Transverse colon (tissue), 4 donors: ENCODE results near the gene ESYT2. TPM values are rescaled to one million over a fixed set of nuclear protein-coding genes. Genes with fewer than 3 reads are reported as not detected.

Source experiments
- DNase-seq: peaks from one replicate; pipeline ENCODE4 v3.0.0-alpha.2; 2019
- H3K27ac ChIP-seq, 4 donors: fragments of 200-600 bp; sonication (generic); 2 replicates each; pipeline ENCODE4 v1.5.1; 2016 to 2018; ENCODE audit warnings: inconsistent platforms in 4 of 4
- H3K27me3 ChIP-seq: fragments of 200-600 bp; sonication (generic); 2 replicates; pipeline ENCODE4 v1.5.1; 2017; ENCODE audit warnings: inconsistent platforms
- H3K36me3 ChIP-seq, 4 donors: fragments of 200-600 bp; sonication (generic); 2 replicates each; pipeline ENCODE4 v1.5.1; 2017 to 2019; ENCODE audit warnings: inconsistent platforms in 4 of 4
- H3K4me1 ChIP-seq, 4 donors: fragments of 200-600 bp; sonication (generic); 2 replicates each; pipeline ENCODE4 v1.5.1; 2017 to 2020; ENCODE audit warnings: inconsistent platforms in 4 of 4
- H3K4me3 ChIP-seq, 4 donors: fragments of 200-600 bp; sonication (generic); 1 replicate in 1 of 4; 2 replicates in 3 of 4; pipeline versions ENCODE4 v1.5.1 to v1.6.1; 2017 to 2019; ENCODE audit warnings: inconsistent platforms in 4 of 4
- H3K9me3 ChIP-seq, 2 donors: fragments of 200-600 bp; sonication (generic); 2 replicates each; pipeline ENCODE4 v1.5.1; 2017 to 2019; ENCODE audit warnings: inconsistent platforms in 2 of 2
- CTCF ChIP-seq, 5 experiments: fragments of 200-600 bp in 3 of 5; fragments of 450-650 bp in 2 of 5; sonication (generic) in 3 of 5; IDR thresholded peaks; 1 replicate in 2 of 5; 2 replicates in 3 of 5; pipeline ENCODE4 v1.5.1; 2016 to 2017; ENCODE audit warnings: antibody characterized with exemption in 5 of 5, inconsistent platforms in 3 of 5, mild to moderate bottlenecking in 2 of 5, moderate library complexity in 1 of 5
- EP300 ChIP-seq: sonication (generic); formaldehyde crosslinking; IDR thresholded peaks from one replicate; pipeline ENCODE4 v1.6.1; 2017; ENCODE audit warnings: antibody characterized with exemption, low read depth
- POLR2A ChIP-seq: fragments of 450-650 bp; IDR thresholded peaks from one replicate; pipeline ENCODE4 v1.6.1; 2016; ENCODE audit warnings: antibody characterized with exemption, mild to moderate bottlenecking, moderate library complexity
- POLR2AphosphoS5 ChIP-seq, 3 donors: sonication (generic); formaldehyde crosslinking; IDR thresholded peaks; one replicate each; pipeline ENCODE4 v1.6.1; 2016; ENCODE audit warnings: antibody characterized with exemption in 3 of 3
- WGBS, 2 donors: methylation state at CpG; one replicate each; pipeline ENCODE4 v1.1.5; 2018; ENCODE audit warnings: low coverage in 1 of 2; 5-methylcytosine and 5-hydroxymethylcytosine counted together
- in situ Hi-C, 4 donors: fragments of 200-750 bp; cut with MboI; loops; one replicate each; pipeline versions ENCODE4 v1.15.0 to v1.15.1; 2017; ENCODE audit warnings: low sequenced_read_pairs in 3 of 4, low pct_ligation_motif_present in 1 of 4, low pct_unique_long_range_greater_than_20kb in 1 of 4
- intact Hi-C: fragments of 100-400 bp; cut with DNase I; formaldehyde crosslinking; loops from one replicate; pipeline ENCODE4 v1.15.1; 2023; ENCODE audit warnings: low total_unique reads
- total RNA-seq, 4 donors: library from RNA; depleted of rRNA; stranded (reverse); fragments of >200 nt; gene quantifications; one replicate each; pipeline ENCODE4 v1.1.0, GENCODE V29; 2016

Gene ESYT2
- total RNA-seq, 4 donors from 2014 or later = 78.6 to 113 (median 87.3) TPM

- H3K4me3 ChIP-seq = no peak overlapping the region
- no peaks in the 10 kb centered on the region for H3K9me3 ChIP-seq
- peaks cover 0 to 56% (median 15%) of the 10 kb centered on the region in 4 donors for H3K36me3 ChIP-seq
- 93% methylated on average over 16 of the region's 16 CpGs for WGBS, 2 donors
- intact Hi-C loops = no loop called here
- no peaks in the 10 kb centered on the region for H3K27me3 ChIP-seq
- H3K4me1 ChIP-seq = peaks cover 0 to under 1% (median under 1%) of the 10 kb centered on the region in 4 donors
- in situ Hi-C loops = no loop called here
- TF ChIP-seq CTCF (IDR thresholded peaks at IDR 0.05) = no peak
- TF ChIP-seq EP300 = no peak
- no peak for TF ChIP-seq POLR2A
- no peak for TF ChIP-seq POLR2AphosphoS5 (IDR thresholded peaks at IDR 0.05)
- DNase-seq = no peak
- no peak overlapping the region for H3K27ac ChIP-seq
Observed at GRCh38 chr7:158758586-158759244, 70.6 kb downstream of the ESYT2 start.

GRCh38 chr7:158757404-158757989, 71.8 kb downstream of the ESYT2 start:
- H3K4me1 ChIP-seq = no peaks in the 10 kb centered on the region
- H3K27ac ChIP-seq = no peak overlapping the region
- no peaks in the 10 kb centered on the region for H3K27me3 ChIP-seq
- H3K4me3 ChIP-seq = no peak overlapping the region
- peaks cover 0 to 56% (median 15%) of the 10 kb centered on the region in 4 donors for H3K36me3 ChIP-seq
- DNase-seq = no peak
- intact Hi-C loops (no loop called here), in situ Hi-C loops (no loop called here)
- WGBS, 2 donors = 94 to 100% methylated on average over 2 to 16 of the region's 16 CpGs
- no peaks in the 10 kb centered on the region for H3K9me3 ChIP-seq
- TF ChIP-seq POLR2AphosphoS5 (IDR thresholded peaks at IDR 0.05) (no peak), EP300 (no peak), CTCF (IDR thresholded peaks at IDR 0.05) (no peak), POLR2A (no peak)

- TF ChIP-seq POLR2A (no peak), POLR2AphosphoS5 (IDR thresholded peaks at IDR 0.05) (no peak), CTCF (IDR thresholded peaks at IDR 0.05) (no peak), EP300 (no peak)
- no peak overlapping the region for H3K4me3 ChIP-seq
- H3K9me3 ChIP-seq = no peaks in the 10 kb centered on the region
- intact Hi-C loops (no loop called here), in situ Hi-C loops (no loop called here)
- peaks cover 0 to 58% (median 14%) of the 10 kb centered on the region in 4 donors for H3K36me3 ChIP-seq
- H3K27ac ChIP-seq = no peak overlapping the region
- 87 to 89% methylated on average over 10 to 11 of the region's 11 CpGs for WGBS, 2 donors
- no peak for DNase-seq
- H3K27me3 ChIP-seq = no peaks in the 10 kb centered on the region
- H3K4me1 ChIP-seq = no peaks in the 10 kb centered on the region
Observed at GRCh38 chr7:158754746-158755444, 74.4 kb downstream of the ESYT2 start.

DNA sequence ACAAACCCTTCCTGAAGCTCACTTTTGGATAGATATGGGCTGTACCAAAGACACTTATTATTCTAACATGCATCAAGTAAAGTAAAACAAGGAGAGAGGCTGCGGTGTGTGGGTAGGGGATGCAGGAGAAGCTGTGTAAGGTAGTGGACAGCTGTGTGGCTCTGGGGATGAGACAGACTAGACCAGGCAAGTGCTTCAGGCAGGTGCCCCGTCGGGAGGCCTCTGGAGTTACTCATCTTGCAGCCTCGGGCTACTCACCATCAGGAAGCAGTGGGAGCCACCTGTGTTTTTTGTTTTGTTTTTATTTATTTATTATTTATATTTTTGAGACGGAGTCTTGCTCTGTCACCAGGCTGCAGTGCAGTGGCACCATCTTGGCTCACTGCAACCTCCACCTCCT, 75.4 kb downstream of the ESYT2 start:
- TF ChIP-seq POLR2AphosphoS5 (IDR thresholded peaks at IDR 0.05) (no peak), EP300 (no peak), POLR2A (no peak), CTCF (IDR thresholded peaks at IDR 0.05) (no peak)
- 88 to 95% methylated on average over 5 of the region's 5 CpGs for WGBS, 2 donors
- no peaks in the 10 kb centered on the region for H3K27me3 ChIP-seq
- in situ Hi-C loops = no loop called here
- peaks cover 0 to 56% (median 15%) of the 10 kb centered on the region in 4 donors for H3K36me3 ChIP-seq
- intact Hi-C loops = no loop called here
- DNase-seq = no peak
- no peak overlapping the region for H3K4me3 ChIP-seq
- H3K9me3 ChIP-seq = no peaks in the 10 kb centered on the region
- H3K27ac ChIP-seq = no peak overlapping the region
- no peaks in the 10 kb centered on the region for H3K4me1 ChIP-seq
